ENCODE data around the gene BCL2L14. TPM values are rescaled to one million over a fixed set of nuclear protein-coding genes. Genes with fewer than 3 reads are reported as not detected.

The BCL2L14 gene
- total RNA-seq, 1 experiment from 2014 or later, result 0.90 TPM

GRCh38 chr12:12138203-12139154, 67.7 kb downstream of the BCL2L14 start:
- H3K9me3 Mint-ChIP-seq, result no peaks in the 10 kb centered on the region
- ChIA-PET POLR2A (no interaction called here), CTCF (interaction anchor here (0.7 kb wide), 1 partner anchor 45 kb away, joined by 4 read pairs; no protein-coding TSS in a partner anchor)
- no peak for ATAC-seq
- H3K27ac Mint-ChIP-seq, result no peak overlapping the region
- H3K27me3 Mint-ChIP-seq (ENCODE audit: low read depth), result no peaks in the 10 kb centered on the region
- DNase-seq (ENCODE audit: low spot score), result no peak
- H3K4me1 Mint-ChIP-seq, result peaks cover 6% of the 10 kb centered on the region
- H3K4me3 Mint-ChIP-seq, result no peak overlapping the region
- H3K36me3 Mint-ChIP-seq, result peaks cover 24% of the 10 kb centered on the region
- no peak for TF ChIP-seq AR (CRISPR knock-in tag; IDR thresholded peaks at IDR 0.05)
- no peak for TF ChIP-seq ZNF121 (CRISPR knock-in tag; IDR thresholded peaks at IDR 0.05)
- no peak for TF ChIP-seq OVOL2 (CRISPR knock-in tag; IDR thresholded peaks at IDR 0.05; ENCODE audit: borderline replicate concordance)
- no peak for TF ChIP-seq SOX15 (CRISPR knock-in tag; IDR thresholded peaks at IDR 0.05)
- no peak for TF ChIP-seq USF2 (CRISPR knock-in tag; IDR thresholded peaks at IDR 0.05)
- no peak for TF ChIP-seq PRDM15 (CRISPR knock-in tag; IDR thresholded peaks at IDR 0.05)
- TF ChIP-seq ZSCAN18 (CRISPR knock-in tag; IDR thresholded peaks at IDR 0.05), result no peak
- no peak for TF ChIP-seq ATF2 (CRISPR knock-in tag; IDR thresholded peaks at IDR 0.05; ENCODE audit: borderline replicate concordance, low read depth)
- no peak for TF ChIP-seq ZBTB43 (CRISPR knock-in tag; IDR thresholded peaks at IDR 0.05)
- no peak for TF ChIP-seq STAT6 (CRISPR knock-in tag; conservative IDR thresholded peaks at IDR 0.05; ENCODE audit: low read depth)
- TF ChIP-seq GRHL2 (CRISPR knock-in tag; IDR thresholded peaks at IDR 0.05; ENCODE audit: insufficient replicate concordance, severe bottlenecking), result no peak
- no peak for TF ChIP-seq ZNF671 (CRISPR knock-in tag; IDR thresholded peaks at IDR 0.05)
- no peak for TF ChIP-seq MYBL2 (CRISPR knock-in tag; IDR thresholded peaks at IDR 0.05)
- TF ChIP-seq ZNF425 (CRISPR knock-in tag; conservative IDR thresholded peaks at IDR 0.05), result no peak
- TF ChIP-seq TEAD4 (CRISPR knock-in tag; IDR thresholded peaks at IDR 0.05), result no peak
- no peak for TF ChIP-seq SMAD4 (CRISPR knock-in tag; IDR thresholded peaks at IDR 0.05)
- no peak for TF ChIP-seq GTF2I (CRISPR knock-in tag; conservative IDR thresholded peaks at IDR 0.05)

All from WTC11 (cell line).